HG03097 (cell line): ENCODE data around the gene RHOB.
"Not testable (repeated sequence)": the region's sequence is repeated elsewhere in the genome, so short reads cannot be mapped to it uniquely, and the experiment has no call there.

ENCODE experiments used
- ATAC-seq: cut with Tn5 transposase; IDR thresholded peaks from one replicate; pipeline ENCODE4 v1.9.1; 2021; ENCODE audit not compliant: unreplicated experiment, low FRiP score

The RHOB gene

DNA sequence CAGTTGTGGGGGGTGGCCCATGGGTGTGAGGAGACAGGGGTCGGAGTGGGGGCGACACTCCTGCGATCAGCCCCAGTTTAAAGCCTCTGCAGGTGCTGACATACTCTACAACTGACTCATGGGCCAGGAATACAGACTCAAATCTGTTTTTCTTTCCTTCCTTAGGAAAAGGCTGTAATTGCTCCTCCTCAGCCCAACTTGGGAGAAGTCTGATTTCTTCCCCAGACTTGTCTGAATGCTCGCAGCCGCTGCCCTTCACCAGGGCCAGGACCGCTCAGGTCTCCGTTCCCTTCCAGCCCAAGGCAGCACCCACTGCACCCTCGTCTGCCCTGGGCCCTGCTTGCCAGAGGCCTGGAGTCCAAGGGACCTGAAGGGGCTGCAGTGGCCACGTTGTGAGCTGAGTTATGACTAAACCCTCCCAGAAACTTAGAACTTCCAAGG is 41.3 kb downstream of the RHOB start:
- ATAC-seq = no peak

GRCh38 chr2:20488782-20489181 is 41.9 kb downstream of the RHOB start:
- no peak for ATAC-seq

DNA sequence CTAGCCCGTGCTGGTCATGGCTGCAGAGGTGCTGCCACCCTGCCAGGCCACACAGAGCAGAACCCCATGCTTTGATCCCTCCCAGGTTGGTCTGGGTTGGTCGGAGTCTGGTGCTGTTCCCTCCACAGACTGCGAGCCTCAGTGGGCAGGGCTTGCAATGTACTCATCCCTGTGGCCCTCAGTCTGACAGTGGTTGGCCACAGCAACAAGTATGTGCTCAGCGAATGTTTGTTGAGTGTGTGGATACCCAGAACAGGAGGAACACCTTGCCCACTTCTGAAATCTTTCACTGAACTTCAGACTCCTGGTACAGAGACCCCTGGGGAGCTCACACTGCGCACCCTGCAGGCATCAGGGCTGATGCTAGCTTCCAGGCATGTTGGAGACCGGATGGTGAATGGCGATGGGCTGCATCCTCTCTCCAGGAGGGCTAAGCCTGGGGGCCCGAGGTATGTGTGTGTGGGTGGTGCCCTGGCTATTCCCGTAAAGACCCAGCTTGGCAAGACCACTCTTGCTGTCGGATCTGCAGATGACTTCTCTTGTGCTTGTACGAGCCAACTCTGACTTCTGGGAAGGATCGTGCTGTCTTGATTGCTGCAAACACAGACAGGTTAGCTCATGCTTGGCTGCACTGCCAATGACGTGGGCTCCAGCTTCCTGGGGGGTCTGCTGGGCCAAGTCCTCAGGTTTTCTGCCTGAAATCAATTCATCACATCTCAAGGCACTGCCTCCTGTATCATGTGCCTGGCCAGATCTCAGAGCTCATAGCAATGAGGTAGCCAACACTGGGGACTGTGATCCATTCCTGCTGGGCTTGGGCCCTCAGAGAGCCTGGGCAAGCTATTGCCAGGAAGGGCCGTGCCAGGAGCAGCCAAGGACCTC is 43.7 kb downstream of the RHOB start:
- ATAC-seq = no peak

GRCh38 chr2:20491739-20492531 is 45.1 kb downstream of the RHOB start:
- no peak for ATAC-seq

DNA sequence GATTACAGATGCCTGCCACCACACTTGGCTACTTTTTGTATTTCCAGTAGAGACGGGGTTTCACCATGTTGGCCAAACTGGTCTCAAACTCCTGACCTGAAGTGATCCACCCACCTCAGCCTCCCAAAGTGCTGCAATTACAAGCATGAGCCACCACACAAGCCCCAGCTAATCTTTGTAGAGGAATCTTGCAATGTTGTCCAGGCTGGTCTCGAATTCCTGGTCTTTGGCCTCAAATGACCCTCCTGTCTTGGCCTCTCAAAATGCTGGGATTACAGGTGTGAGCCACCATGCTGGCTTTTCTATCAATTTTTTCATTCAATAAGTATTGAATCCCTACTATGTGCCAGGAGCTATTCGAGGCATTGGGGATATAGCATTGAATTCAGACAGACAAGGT is 46.2 kb downstream of the RHOB start:
- not testable (repeated sequence) for ATAC-seq

GRCh38 chr2:20494241-20494640 is 47.4 kb downstream of the RHOB start:
- ATAC-seq = no peak

DNA sequence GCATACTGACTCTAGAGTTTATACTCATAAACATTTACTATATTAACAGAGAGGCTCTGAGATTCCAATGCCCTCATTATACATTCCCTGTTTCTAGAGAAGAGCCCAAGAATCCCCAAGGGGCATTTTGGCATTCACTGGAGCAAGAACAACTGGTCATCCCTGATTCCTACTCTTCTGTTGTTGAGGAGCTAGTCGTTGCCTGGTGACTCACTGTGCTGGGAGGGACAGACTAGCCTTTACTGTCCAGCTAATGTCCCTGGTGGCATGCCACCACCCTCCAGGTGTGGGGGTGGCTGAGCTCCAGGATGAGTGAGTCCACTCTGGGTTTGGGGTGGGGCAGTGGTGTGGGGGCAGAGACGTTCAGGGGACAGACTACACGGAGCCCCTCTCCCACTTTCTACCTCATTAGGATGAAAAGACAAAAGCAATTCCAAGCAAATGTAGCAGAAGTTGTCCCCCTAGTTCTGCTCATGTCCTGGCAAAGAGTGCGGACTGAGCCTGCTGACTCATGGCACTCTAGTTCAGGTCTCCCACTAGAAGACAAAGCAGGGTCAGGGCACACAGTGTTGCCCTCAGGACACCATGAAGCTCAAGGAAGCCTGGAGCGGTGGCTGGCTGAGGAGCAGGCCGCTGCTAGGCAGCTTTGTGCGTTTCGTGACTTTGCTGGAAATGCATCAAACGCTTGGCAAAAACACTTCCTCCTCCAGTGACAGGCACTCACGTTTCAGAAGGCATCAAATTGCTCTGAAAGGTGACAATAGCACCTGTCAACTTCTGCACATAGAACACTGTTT is 49.4 kb downstream of the RHOB start:
- ATAC-seq = no peak

- ATAC-seq = no peak
Observed at GRCh38 chr2:20496942-20497341, 50.1 kb downstream of the RHOB start.
